Liver (tissue), 3 donors: ENCODE measurements around the gene CD19.
"Not testable (repeated sequence)": the region's sequence is repeated elsewhere in the genome, so short reads cannot be mapped to it uniquely, and the experiment has no call there.

Source experiments
- CTCF ChIP-seq: fragments of 150-350 bp; IDR thresholded peaks from 2 replicates; pipeline ENCODE4 v1.5.1; 2017; ENCODE audit warnings: improper control_type of control experiment, low read depth, low read length; ENCODE audit not compliant: missing input control
- GABPA ChIP-seq, 2 donors: IDR thresholded peaks in 1 of 2; conservative IDR thresholded peaks in 1 of 2; 2 replicates each; pipeline ENCODE4 v1.6.1; 2016; ENCODE audit warnings: antibody characterized with exemption in 2 of 2, mild to moderate bottlenecking in 1 of 2, moderate library complexity in 1 of 2
- MAX ChIP-seq: IDR thresholded peaks from 2 replicates; pipeline ENCODE4 v1.6.1; 2016; ENCODE audit warnings: antibody characterized with exemption
- RAD21 ChIP-seq, 2 donors: IDR thresholded peaks; 2 replicates each; pipeline ENCODE4 v1.6.1; 2016; ENCODE audit warnings: antibody characterized with exemption in 2 of 2, mild to moderate bottlenecking in 2 of 2
- REST ChIP-seq: IDR thresholded peaks from 2 replicates; pipeline ENCODE4 v1.6.1; 2016; ENCODE audit warnings: antibody characterized with exemption, mild to moderate bottlenecking
- RXRA ChIP-seq, 2 donors: IDR thresholded peaks; 2 replicates each; pipeline ENCODE4 v1.6.1; 2017 to 2018; ENCODE audit warnings: antibody characterized with exemption in 2 of 2, mild to moderate bottlenecking in 1 of 2
- TAF1 ChIP-seq: conservative IDR thresholded peaks from 2 replicates; pipeline ENCODE4 v1.6.1; 2016; ENCODE audit warnings: antibody characterized with exemption, mild to moderate bottlenecking
- YY1 ChIP-seq: IDR thresholded peaks from 2 replicates; pipeline ENCODE4 v1.6.1; 2016; ENCODE audit warnings: antibody characterized with exemption, mild to moderate bottlenecking
- ZBTB33 ChIP-seq: IDR thresholded peaks from 2 replicates; pipeline ENCODE4 v1.6.1; 2016; ENCODE audit warnings: antibody characterized with exemption
- donor health status: healthy.
- donor health status: healthy.

GRCh38 chr16:28969696-28970095 lies 37.9 kb downstream of the CD19 start:
- TF ChIP-seq RAD21 (IDR thresholded peaks at IDR 0.05); GABPA (IDR thresholded peaks at IDR 0.05 in 1 of 2, conservative IDR thresholded peaks at IDR 0.05 in 1 of 2); CTCF; MAX; REST; TAF1; RXRA (IDR thresholded peaks at IDR 0.05); ZBTB33; YY1: not testable (repeated sequence)
